ENCODE results near the gene EXD3. TPM values are rescaled to one million over a fixed set of nuclear protein-coding genes. Genes with fewer than 3 reads are reported as not detected.

Gene EXD3
- total RNA-seq, 3 donors from 2014 or later: 39.4 to 56.7 (median 40.1) TPM

DNA sequence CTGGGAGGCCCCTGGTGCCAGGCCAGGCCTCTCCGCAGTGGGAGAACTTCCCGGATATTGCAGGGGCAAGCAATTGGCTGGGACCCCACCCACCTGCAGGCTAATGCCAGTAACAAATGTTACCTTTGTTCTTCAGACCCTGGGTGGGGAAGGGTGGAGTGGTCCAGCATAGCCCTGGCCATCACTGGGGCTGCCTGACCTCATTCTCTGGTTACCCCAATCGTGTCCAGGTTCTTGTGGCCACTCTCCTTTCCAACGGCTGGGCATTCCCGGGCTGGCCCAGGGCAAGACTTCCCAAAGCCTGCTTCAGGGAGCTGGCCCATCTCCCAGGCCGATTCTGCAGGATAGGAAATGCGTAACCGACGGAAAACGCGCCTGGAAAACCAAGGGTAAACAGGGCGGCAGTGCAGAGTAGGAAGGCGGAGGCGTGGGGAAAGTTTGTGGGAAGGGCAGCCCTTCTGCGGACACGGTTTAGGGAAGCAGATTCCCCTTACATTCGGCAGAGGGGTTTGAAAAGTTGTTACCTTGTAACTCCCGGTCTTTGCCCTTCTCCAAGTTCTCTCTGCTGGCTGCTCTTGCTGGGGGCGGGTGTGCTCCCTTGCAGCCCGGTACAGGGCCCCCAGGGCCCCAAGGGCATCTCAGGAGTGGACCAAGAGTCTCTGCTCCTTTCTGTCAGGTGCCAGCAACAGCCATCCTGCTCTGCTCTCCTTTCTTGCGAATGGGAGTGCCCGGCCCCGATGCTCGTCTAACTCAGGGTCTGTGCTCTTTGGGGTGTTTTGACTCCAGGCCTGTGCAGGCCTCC, 124.4 kb downstream of the EXD3 start:
- Histone ChIP-seq H3K36me3 (ENCODE audit: low read depth) (no peaks in the 10 kb centered on the region), H3K4me3 (peak overlapping the region; percentile 4), H3K9me3 (no peaks in the 10 kb centered on the region), H3K4me1 (ENCODE audit: low read depth) (peaks cover 25% of the 10 kb centered on the region)
- intact Hi-C loops (cut with DNase I, micrococcal nuclease): no loop called here
- peak; percentile 69 to 79 (median 78) for DNase-seq
- TF ChIP-seq CTCF (IDR thresholded peaks at IDR 0.05): no peak
- no peak for ATAC-seq

GRCh38 chr9:137297966-137298365, 125.0 kb downstream of the EXD3 start:
- peak; percentile 60 to 72 (median 66) for DNase-seq
- H3K4me3 ChIP-seq: no peak overlapping the region
- intact Hi-C loops (cut with DNase I, micrococcal nuclease): no loop called here
- H3K9me3 ChIP-seq: no peaks in the 10 kb centered on the region
- peaks cover 20% of the 10 kb centered on the region for H3K4me1 ChIP-seq (ENCODE audit: low read depth)
- TF ChIP-seq CTCF (IDR thresholded peaks at IDR 0.05): no peak
- no peaks in the 10 kb centered on the region for H3K36me3 ChIP-seq (ENCODE audit: low read depth)
- ATAC-seq: no peak

DNA sequence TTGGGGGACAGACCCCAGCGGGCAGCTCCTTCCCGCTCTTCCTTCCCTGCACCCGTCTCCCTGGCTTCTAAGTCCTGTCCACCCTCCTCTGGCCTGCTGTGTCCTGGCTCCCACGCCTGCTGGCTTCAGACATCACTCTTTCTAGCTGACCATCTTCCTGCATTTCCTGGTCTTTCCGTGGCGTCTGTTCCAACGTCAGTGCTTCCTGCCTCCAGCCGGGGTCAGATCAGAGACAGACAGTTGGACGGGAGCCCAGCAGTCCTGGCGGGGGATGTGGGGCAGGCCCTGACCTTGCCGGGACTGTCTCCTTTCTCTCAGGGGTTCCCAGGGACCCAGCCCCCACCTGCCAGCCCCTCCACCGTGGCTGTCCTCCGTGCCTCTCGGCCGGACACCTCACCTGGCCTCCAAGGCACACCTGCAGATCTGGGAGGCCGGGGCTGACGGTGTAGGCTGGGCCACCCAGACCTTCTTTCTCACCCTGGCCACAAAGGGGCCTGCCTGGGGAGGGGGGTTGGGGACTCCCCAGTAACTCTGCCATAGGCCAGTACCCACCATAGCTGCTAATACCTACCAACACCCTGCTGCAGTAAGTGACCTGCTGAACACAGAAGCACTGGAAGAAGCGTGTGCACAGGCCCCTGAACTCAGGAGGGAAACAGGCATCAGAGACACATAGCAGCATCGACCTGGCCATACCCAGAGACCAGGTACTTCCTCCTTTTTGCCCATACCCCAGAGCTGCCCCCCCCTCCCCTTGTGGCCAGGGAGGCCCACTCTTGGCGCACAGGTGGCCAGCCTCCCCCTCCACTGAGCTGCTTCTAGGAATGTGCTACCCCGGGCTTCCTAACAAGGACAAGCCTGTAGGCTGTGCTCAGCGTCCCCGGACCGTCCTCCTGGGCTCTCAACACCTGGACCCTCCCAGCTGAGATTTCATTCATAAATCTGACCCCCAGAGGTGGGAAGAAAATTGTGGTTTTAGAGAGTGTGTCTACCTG, 126.0 kb downstream of the EXD3 start:
- intact Hi-C loops (cut with DNase I, micrococcal nuclease): no loop called here
- H3K4me1 ChIP-seq (ENCODE audit: low read depth): peaks cover 21% of the 10 kb centered on the region
- no peaks in the 10 kb centered on the region for H3K9me3 ChIP-seq
- no peak for TF ChIP-seq CTCF (IDR thresholded peaks at IDR 0.05)
- H3K36me3 ChIP-seq (ENCODE audit: low read depth): no peaks in the 10 kb centered on the region
- peak overlapping the region; percentile 26 for H3K4me3 ChIP-seq
- ATAC-seq (peak; percentile 24), DNase-seq (peak; percentile 77 to 82 (median 78))

- intact Hi-C loops (cut with DNase I, micrococcal nuclease): no loop called here
- Histone ChIP-seq H3K36me3 (ENCODE audit: low read depth) (no peaks in the 10 kb centered on the region), H3K4me1 (ENCODE audit: low read depth) (peaks cover 21% of the 10 kb centered on the region), H3K9me3 (no peaks in the 10 kb centered on the region), H3K4me3 (peak overlapping the region; percentile 26)
- DNase-seq (peak; percentile 49 to 73 (median 65)), ATAC-seq (peak; percentile 2)
- TF ChIP-seq CTCF (IDR thresholded peaks at IDR 0.05): no peak
Measured at GRCh38 chr9:137295849-137296669, 126.9 kb downstream of the EXD3 start.

DNA sequence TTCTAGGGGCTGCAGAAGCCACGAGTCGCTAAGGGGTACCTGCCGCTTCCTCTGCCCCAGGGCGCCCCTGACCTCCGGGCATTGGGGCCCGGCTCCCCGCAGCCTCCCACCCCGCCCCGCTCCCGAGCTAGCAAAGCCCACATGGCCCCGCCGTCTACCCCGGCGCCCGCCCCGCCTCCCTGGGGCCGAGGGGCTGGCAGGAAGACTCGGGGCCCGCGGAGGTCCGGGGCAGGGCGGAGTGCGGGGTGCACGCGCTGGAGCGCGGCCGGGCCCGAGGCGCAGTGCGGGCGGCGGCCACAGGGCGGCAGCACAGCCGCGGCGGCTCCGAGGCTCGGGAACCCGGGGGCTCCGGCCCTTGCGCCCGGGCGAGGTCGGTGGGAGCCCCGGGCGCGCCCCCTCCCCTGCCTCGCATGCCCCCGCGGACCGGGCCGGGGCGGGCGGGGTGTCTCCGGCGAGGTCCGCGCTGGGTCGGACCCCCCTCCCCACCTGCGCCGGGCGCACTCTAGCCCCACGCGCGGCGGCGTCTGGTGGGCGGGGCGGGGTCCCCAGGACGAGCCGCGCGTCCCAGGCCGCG, 127.6 kb downstream of the EXD3 start:
- DNase-seq: peak in 2 of 3 donors; percentile 64 to 81
- peak; percentile 40 for ATAC-seq
- Histone ChIP-seq H3K36me3 (ENCODE audit: low read depth) (no peaks in the 10 kb centered on the region), H3K4me3 (peak overlapping the region; percentile 26), H3K9me3 (no peaks in the 10 kb centered on the region), H3K4me1 (ENCODE audit: low read depth) (peaks cover 17% of the 10 kb centered on the region)
- TF ChIP-seq CTCF (IDR thresholded peaks at IDR 0.05): peak; percentile 87
- intact Hi-C loops (cut with DNase I, micrococcal nuclease): no loop called here

Measured in mucosa of descending colon (tissue), 3 donors.